H1 (cell line): ENCODE results near the gene RAP2C. TPM values are rescaled to one million over a fixed set of nuclear protein-coding genes. Genes with fewer than 3 reads are reported as not detected.

ENCODE experiments used
- CTCF ChIA-PET: fragments of 300-600 bp; sonication (Branson Sonifier 250); formaldehyde crosslinking; loops from one replicate; lab custom pipeline; 2021; ENCODE audit not compliant: partially characterized antibody; lab: Charles Lee
- POLR2A ChIA-PET: fragments of 300-600 bp; sonication (Branson Sonifier 250); formaldehyde crosslinking; loops from one replicate; lab custom pipeline; 2021; ENCODE audit warnings: inconsistent platforms; ENCODE audit not compliant: partially characterized antibody; lab: Charles Lee
- DNase-seq, 2 experiments: peaks; one replicate each; pipeline versions ENCODE4 v3.0.0 to v3.0.0-alpha.2; 2010 to 2022; ENCODE audit warnings: low spot score in 2 of 2, low read depth in 1 of 2, mixed read lengths in 1 of 2
- FAIRE-seq: peaks from 2 replicates; lab custom pipeline; 2011; peaks lifted over from hg19 to GRCh38; lab: Jason Lieb, UNC
- H2AFZ ChIP-seq: 2 replicates; pipeline ENCODE4 v1.8.1; 2012; ENCODE audit warnings: low read length, inconsistent platforms
- H2AK5ac ChIP-seq: 2 replicates; pipeline ENCODE4 v1.6.1; 2013; ENCODE audit warnings: low read depth, low read length
- H2BK120ac ChIP-seq: replicated peaks from 2 replicates; pipeline ENCODE3; 2013; ENCODE audit warnings: low read depth, low read length, inconsistent platforms
- H2BK12ac ChIP-seq: 2 replicates; pipeline ENCODE4 v1.6.1; 2013; ENCODE audit warnings: low read depth, low read length
- H2BK15ac ChIP-seq: 2 replicates; pipeline ENCODE4 v1.6.1; 2013; ENCODE audit warnings: low read length
- H2BK20ac ChIP-seq: 2 replicates; pipeline ENCODE4 v1.6.1; 2013; ENCODE audit warnings: low read length
- H2BK5ac ChIP-seq: 2 replicates; pipeline ENCODE4 v1.6.1; 2013; ENCODE audit warnings: low read depth, low read length
- H3K14ac ChIP-seq: 2 replicates; pipeline ENCODE4 v1.6.1; 2013; ENCODE audit warnings: inconsistent platforms; ENCODE audit not compliant: insufficient read length
- H3K18ac ChIP-seq: 2 replicates; pipeline ENCODE4 v1.6.1; 2013; ENCODE audit warnings: low read length; ENCODE audit errors: extremely low read depth
- H3K23ac ChIP-seq: 2 replicates; pipeline ENCODE4 v1.6.1; 2013; ENCODE audit warnings: inconsistent platforms; ENCODE audit not compliant: insufficient read length
- H3K23me2 ChIP-seq: 2 replicates; pipeline ENCODE4 v1.6.1; 2013; ENCODE audit warnings: low read depth, low read length
- H3K27ac ChIP-seq: 2 replicates; pipeline ENCODE4 v1.6.1; 2011; ENCODE audit warnings: low read depth, low read length, inconsistent platforms
- H3K27me3 ChIP-seq, 4 experiments: replicated peaks in 1 of 4; 1 replicate in 1 of 4; 2 replicates in 3 of 4; pipeline versions ENCODE4 v1.6.1 to v1.8.1; 2011 to 2013; ENCODE audit warnings: low read length in 3 of 4, mild to moderate bottlenecking in 3 of 4, inconsistent platforms in 2 of 4, mixed read lengths in 2 of 4, moderate library complexity in 1 of 4; ENCODE audit not compliant: control insufficient read depth in 3 of 4, insufficient read depth in 3 of 4; ENCODE audit errors: extremely low read depth in 1 of 4
- H3K36me3 ChIP-seq, 4 experiments: 2 replicates each; pipeline versions ENCODE4 v1.6.1 to v1.8.1; 2011 to 2013; ENCODE audit warnings: mild to moderate bottlenecking in 4 of 4, low read length in 3 of 4, moderate library complexity in 2 of 4, control low read depth in 1 of 4, inconsistent platforms in 1 of 4; ENCODE audit not compliant: insufficient read depth in 4 of 4, control insufficient read depth in 2 of 4
- H3K4ac ChIP-seq: replicated peaks from 2 replicates; pipeline ENCODE3; 2013; ENCODE audit warnings: low read length, low read depth, mixed read lengths, inconsistent platforms; ENCODE audit not compliant: insufficient read length
- H3K4me1 ChIP-seq, 4 experiments: replicated peaks in 1 of 4; 1 replicate in 1 of 4; 2 replicates in 3 of 4; pipeline versions ENCODE4 v1.6.1 to v1.8.1; 2011 to 2013; ENCODE audit warnings: low read length in 3 of 4, inconsistent platforms in 2 of 4, mixed read lengths in 1 of 4; ENCODE audit not compliant: insufficient read depth in 4 of 4, control insufficient read depth in 3 of 4
- H3K4me2 ChIP-seq, 2 experiments: 2 replicates each; pipeline versions ENCODE4 v1.6.1 to v1.8.1; 2011 to 2013; ENCODE audit warnings: low read depth in 2 of 2, low read length in 2 of 2, control low read depth in 1 of 2, inconsistent platforms in 1 of 2, mild to moderate bottlenecking in 1 of 2; ENCODE audit not compliant: insufficient read depth in 1 of 2
- H3K4me3 ChIP-seq, 4 experiments: fragments of 200-600, 300-600 bp in 1 of 4; sonication (generic), shearing (Covaris generic), sonication (Bioruptor Twin) in 1 of 4; 2 replicates each; pipeline versions ENCODE4 v1.5.1 to v1.8.1; 2011 to 2016; ENCODE audit warnings: low read length in 4 of 4, low read depth in 3 of 4, control low read depth in 2 of 4, inconsistent platforms in 2 of 4, mild to moderate bottlenecking in 2 of 4, mixed read lengths in 1 of 4, moderate library complexity in 1 of 4; ENCODE audit not compliant: insufficient read depth in 2 of 4; ENCODE audit errors: extremely low read depth in 1 of 4
- H3K56ac ChIP-seq: replicated peaks from 2 replicates; pipeline ENCODE3; 2013; ENCODE audit warnings: low read depth, mild to moderate bottlenecking, mixed read lengths, low read length, inconsistent platforms; ENCODE audit not compliant: insufficient read length
- H3K79me1 ChIP-seq: 2 replicates; pipeline ENCODE4 v1.6.1; 2013; ENCODE audit warnings: low read depth, low read length, control low read depth
- H3K79me2 ChIP-seq, 2 experiments: 2 replicates each; pipeline versions ENCODE4 v1.6.1 to v1.8.1; 2012 to 2013; ENCODE audit warnings: low read length in 2 of 2, mild to moderate bottlenecking in 2 of 2, inconsistent platforms in 1 of 2; ENCODE audit not compliant: insufficient read depth in 2 of 2, control insufficient read depth in 1 of 2
- H3K9ac ChIP-seq, 4 experiments: replicated peaks in 1 of 4; 1 replicate in 1 of 4; 2 replicates in 3 of 4; pipeline versions ENCODE4 v1.6.1 to v1.8.1; 2011 to 2013; ENCODE audit warnings: low read depth in 3 of 4, low read length in 3 of 4, control low read depth in 2 of 4, mild to moderate bottlenecking in 2 of 4, moderate library complexity in 2 of 4, inconsistent platforms in 1 of 4; ENCODE audit errors: extremely low read depth in 1 of 4
- H3K9me3 ChIP-seq, 2 experiments: 2 replicates each; pipeline versions ENCODE4 v1.6.1 to v1.8.1; 2012 to 2013; ENCODE audit warnings: mild to moderate bottlenecking in 2 of 2, moderate library complexity in 2 of 2, control low read depth in 1 of 2, inconsistent platforms in 1 of 2, low read depth in 1 of 2, low read length in 1 of 2, mixed read lengths in 1 of 2; ENCODE audit not compliant: insufficient read depth in 2 of 2
- H4K20me1 ChIP-seq, 2 experiments: replicated peaks in 1 of 2; 2 replicates each; pipeline versions ENCODE3 to v1.8.1; 2011 to 2013; ENCODE audit warnings: inconsistent platforms in 2 of 2, low read length in 2 of 2, mild to moderate bottlenecking in 1 of 2; ENCODE audit not compliant: insufficient read depth in 2 of 2, control insufficient read depth in 1 of 2
- H4K5ac ChIP-seq: 2 replicates; pipeline ENCODE4 v1.6.1; 2013; ENCODE audit warnings: low read length, low read depth, mixed read lengths, inconsistent platforms; ENCODE audit not compliant: insufficient read length
- H4K8ac ChIP-seq: 2 replicates; pipeline ENCODE4 v1.8.0; 2013; ENCODE audit warnings: mild to moderate bottlenecking, moderate library complexity, low read length, inconsistent platforms; ENCODE audit not compliant: insufficient read depth; ENCODE audit errors: extremely low read depth
- H4K91ac ChIP-seq: replicated peaks from 2 replicates; pipeline ENCODE3; 2013; ENCODE audit warnings: low read length, mixed read lengths, inconsistent platforms; ENCODE audit not compliant: insufficient read length
- ASH2L ChIP-seq: fragments of 200-600, 300-600 bp; sonication (generic); IDR thresholded peaks from one replicate; pipeline ENCODE4 v1.7.1; 2017; ENCODE audit warnings: low read length
- CHD1 ChIP-seq: IDR thresholded peaks from 2 replicates; pipeline ENCODE4 v1.6.1; 2012; ENCODE audit warnings: low read depth, low read length, improper control_type of control experiment
- CREB1 ChIP-seq: IDR thresholded peaks from 2 replicates; pipeline ENCODE4 v1.6.1; 2012; ENCODE audit warnings: inconsistent platforms
- KDM5A ChIP-seq: fragments of 200-600 bp; IDR thresholded peaks from 2 replicates; pipeline ENCODE4 v1.7.1; 2012; ENCODE audit warnings: mild to moderate bottlenecking, low read length, inconsistent platforms, mixed read lengths
- MAX ChIP-seq: IDR thresholded peaks from 2 replicates; pipeline ENCODE4 v1.6.1; 2012; ENCODE audit warnings: inconsistent platforms
- RAD21 ChIP-seq, 2 experiments: IDR thresholded peaks in 1 of 2; conservative IDR thresholded peaks in 1 of 2; 2 replicates each; pipeline ENCODE4 v1.6.1; 2011; ENCODE audit warnings: low read depth in 2 of 2, low read length in 2 of 2, improper control_type of control experiment in 1 of 2, inconsistent platforms in 1 of 2, mild to moderate bottlenecking in 1 of 2, moderate library complexity in 1 of 2
- SIN3A ChIP-seq, 2 experiments: IDR thresholded peaks in 1 of 2; conservative IDR thresholded peaks in 1 of 2; 2 replicates each; pipeline ENCODE4 v1.6.1; 2011 to 2012; ENCODE audit warnings: low read length in 2 of 2, improper control_type of control experiment in 1 of 2, low read depth in 1 of 2, mild to moderate bottlenecking in 1 of 2
- TAF1 ChIP-seq: IDR thresholded peaks from 2 replicates; pipeline ENCODE4 v1.6.1; 2011; ENCODE audit warnings: mild to moderate bottlenecking, low read depth, low read length
- WGBS, 2 experiments: shearing (Covaris generic) in 1 of 2; methylation state at CpG; one replicate each; pipeline versions ENCODE4 v1.1.6 to v1.1.7; 2013 to 2015; ENCODE audit warnings: low lambda C conversion rate in 2 of 2, mixed read lengths in 2 of 2, inconsistent platforms in 1 of 2, low coverage in 1 of 2, missing lambda C conversion rate in 1 of 2; ENCODE audit not compliant: insufficient replicate concordance in 2 of 2, insufficient coverage in 1 of 2, insufficient read length in 1 of 2; ENCODE audit errors: extremely low coverage in 1 of 2, missing lambda C conversion rate in 1 of 2; 5-methylcytosine and 5-hydroxymethylcytosine counted together
- long read RNA-seq, 2 experiments: library from RNA in 1 of 2; library from capped mRNA in 1 of 2; stranded (forward); transcript quantifications; one replicate each; pipeline ENCODE4 v2.0.0, GENCODE V29; 2021; ENCODE audit warnings: inconsistent platforms in 1 of 2
- polyA minus RNA-seq, 3 experiments: library from RNA; depleted of rRNA, polyadenylated mRNA; stranded (reverse); fragments of >200 nt; gene quantifications; 1 replicate in 2 of 3; 2 replicates in 1 of 3; pipeline ENCODE4 v1.2.3, GENCODE V29; 2011
- polyA plus RNA-seq, 7 experiments: library from polyadenylated mRNA; depleted of rRNA in 3 of 7; stranded (reverse) in 5 of 7; unstranded in 2 of 7; fragments of >200 nt in 5 of 7; fragments of 200-250 nt in 2 of 7; gene quantifications; 1 replicate in 5 of 7; 2 replicates in 1 of 7; 4 replicates in 1 of 7; pipeline versions ENCODE4 v1.2.1 to v1.2.3, GENCODE V29; 2011 to 2013; ENCODE audit warnings: missing spikeins in 2 of 7, mixed read lengths in 2 of 7
- total RNA-seq: library from RNA; stranded (reverse); fragmentation: NEBNext Ultra II Directional; extraction: Animal tissue kit (Norgen Biotek cat#: 25700); gene quantifications from 2 replicates; pipeline ENCODE4 v1.2.1, GENCODE V29; 2021

Gene RAP2C
- total RNA-seq (20.5 TPM in 2 replicates), polyA plus RNA-seq (2011; rRNA removed) (4.7 and 6.5 TPM in 2 replicates), polyA minus RNA-seq (2011; rRNA and poly(A)+ RNA removed) (14.4 and 15.7 TPM in 2 replicates)
- polyA plus RNA-seq (2011; cell fraction: cytosol; rRNA removed): 7.0 TPM
- polyA plus RNA-seq (2011; cell fraction: nucleus; rRNA removed): 5.5 TPM
- 11.9 to 18.5 TPM (median 15.4 TPM) in 4 replicates for polyA plus RNA-seq (2012, experiment 1 of 2)
- 5.1 TPM for polyA plus RNA-seq (2012, experiment 2 of 2)
- polyA plus RNA-seq (2013, experiment 1 of 2): 10.3 TPM
- polyA plus RNA-seq (2013, experiment 2 of 2): 9.7 TPM
- 10.0 TPM for polyA minus RNA-seq (2011; cell fraction: cytosol; rRNA and poly(A)+ RNA removed)
- polyA minus RNA-seq (2011; cell fraction: nucleus; rRNA and poly(A)+ RNA removed): 7.7 TPM
- long read RNA-seq, experiment 1, partial matches to known transcripts: 8 of 24 reads
- long read RNA-seq, experiment 1, other reads (novel, unspliced or antisense): 14 of 24 reads
- long read RNA-seq, experiment 2, partial matches to known transcripts: 3 of 4 reads
- long read RNA-seq, experiment 2, other reads (novel, unspliced or antisense): 1 of 4 reads

- Histone ChIP-seq H2BK20ac (no peak within 1 kb of the TSS), H3K23ac (no peak within 1 kb of the TSS), H2AFZ (peak within 1 kb of the TSS; percentile 90), H3K9ac (peak within 1 kb of the TSS in 3 of 4 experiments; percentile 60 to 89 (median 74); a peak in 6 of 7 replicates), H2BK5ac (no peak within 1 kb of the TSS), H3K4ac (no peak within 1 kb of the TSS), H3K4me1 (no peaks in the 10 kb centered on the region), H4K5ac (no peak within 1 kb of the TSS), H2BK120ac (no peak within 1 kb of the TSS), H3K4me2 (peak within 1 kb of the TSS; percentile 69 to 78), H3K18ac (no peak within 1 kb of the TSS), H3K14ac (no peak within 1 kb of the TSS), H4K8ac (no peak within 1 kb of the TSS; the same call in 1 of the 2 replicates), H3K36me3 (peaks cover 0 to 2% (median 0%) of the 10 kb centered on the region in 4 experiments; a peak in 1 of 8 replicates), H3K79me1 (no peaks in the 10 kb centered on the region), H3K56ac (no peak within 1 kb of the TSS), H3K4me3 (peak within 1 kb of the TSS; percentile 57 to 85 (median 64)), H2BK15ac (no peak within 1 kb of the TSS), H2AK5ac (no peak within 1 kb of the TSS), H2BK12ac (no peak within 1 kb of the TSS), H3K23me2 (peaks cover 5% of the 10 kb centered on the region; the same call in 1 of the 2 replicates), H4K20me1 (no peaks in the 10 kb centered on the region), H3K27me3 (no peaks in the 10 kb centered on the region), H4K91ac (no peak within 1 kb of the TSS), H3K9me3 (no peaks in the 10 kb centered on the region), H3K79me2 (peaks cover 0 to 25% of the 10 kb centered on the region in 2 experiments; a peak in 3 of 4 replicates), H3K27ac (peak within 1 kb of the TSS; percentile 45; the same call in 1 of the 2 replicates)
- DNase-seq (peak; percentile 9 to 52), FAIRE-seq (peak; percentile 66)
- POLR2A ChIA-PET: interaction anchor here (1.1 kb wide), 1 partner anchor 391 kb away, joined by 3 read pairs; no protein-coding TSS in a partner anchor
- 35% methylated on average over 4 of the region's 6 CpGs; no CpG with 5 or more reads in 1 of the 2 experiments for WGBS, 2 experiments
- CTCF ChIA-PET: interaction anchor here (0.7 to 3.4 kb wide), 17 partner anchors 12 to 395 kb away, joined by 3 to 17 read pairs (median 3); partner anchors contain the start of gene MBNL3
- TF ChIP-seq SIN3A (conservative IDR thresholded peaks at IDR 0.05 in 1 of 2, IDR thresholded peaks at IDR 0.05 in 1 of 2; ENCODE audit: low read depth in 1 of 2, low read length in 2 of 2) (peak in 1 of 2 experiments; percentile 51; a peak in 1 of 4 replicates), MAX (peak; percentile 58; the same call in 1 of the 2 replicates), ASH2L (no peak), CHD1 (no peak), TAF1 (peak; percentile 42; the same call in 1 of the 2 replicates), CREB1 (0 out of 2 replicates have a peak, but pooled peaks have one; percentile 52), RAD21 (IDR thresholded peaks at IDR 0.05 in 1 of 2, conservative IDR thresholded peaks at IDR 0.05 in 1 of 2; ENCODE audit: low read depth in 2 of 2, low read length in 2 of 2) (peak; percentile 53 to 58), KDM5A (no peak)
Measured at GRCh38 chrX:132219343-132219768, at the start of gene RAP2C. Gene RAP2C (minus strand): TSS chrX:132219447. CDS start chrX:132217268, 2,179 bp downstream.
